Osteoblast (primary cell): Measurements from ENCODE around the gene GDF15. TPM values are rescaled to one million over a fixed set of nuclear protein-coding genes. Genes with fewer than 3 reads are reported as not detected.

ENCODE experiments used
- DNase-seq: peaks from one replicate; pipeline ENCODE4 v3.0.0; 2011; ENCODE audit warnings: low spot score, mixed read lengths; ENCODE audit not compliant: insufficient read length; ENCODE audit errors: missing footprints
- H2AFZ ChIP-seq: 2 replicates; pipeline ENCODE4 v1.6.0; 2011; ENCODE audit warnings: mild to moderate bottlenecking, low read length
- H3K27ac ChIP-seq: 2 replicates; pipeline ENCODE4 v1.5.1; 2011; ENCODE audit warnings: mild to moderate bottlenecking, low read depth, low read length, moderate library complexity
- H3K27me3 ChIP-seq: 2 replicates; pipeline ENCODE4 v1.6.0; 2012; ENCODE audit warnings: mild to moderate bottlenecking, control low read depth, inconsistent platforms, low read length, moderate library complexity; ENCODE audit not compliant: insufficient read depth
- H3K36me3 ChIP-seq: 2 replicates; pipeline ENCODE4 v1.5.1; 2011; ENCODE audit warnings: mild to moderate bottlenecking, low read length, control low read depth, moderate library complexity; ENCODE audit not compliant: insufficient read depth
- H3K4me1 ChIP-seq: 2 replicates; pipeline ENCODE4 v1.5.1; 2011; ENCODE audit warnings: mild to moderate bottlenecking, low read length, control low read depth, moderate library complexity; ENCODE audit not compliant: insufficient read depth
- H3K4me2 ChIP-seq: 2 replicates; pipeline ENCODE4 v1.6.0; 2011; ENCODE audit warnings: mild to moderate bottlenecking, low read length; ENCODE audit not compliant: insufficient read depth
- H3K4me3 ChIP-seq: fragments of 200-600 bp; sonication (generic); 3 replicates; pipeline ENCODE4 v1.5.1; 2012; ENCODE audit warnings: mild to moderate bottlenecking, low read length, inconsistent platforms; ENCODE audit not compliant: insufficient read depth
- H3K79me2 ChIP-seq: 2 replicates; pipeline ENCODE4 v1.6.0; 2012; ENCODE audit warnings: mild to moderate bottlenecking, low read length, control low read depth, inconsistent platforms; ENCODE audit not compliant: insufficient read depth
- H3K9me3 ChIP-seq: 2 replicates; pipeline ENCODE4 v1.5.1; 2011; ENCODE audit warnings: low read depth, low read length, control low read depth
- H4K20me1 ChIP-seq: 2 replicates; pipeline ENCODE4 v1.6.0; 2012; ENCODE audit warnings: mild to moderate bottlenecking, low read length, control low read depth; ENCODE audit not compliant: insufficient read depth
- CTCF ChIP-seq: IDR thresholded peaks from 2 replicates; pipeline ENCODE4 v1.5.1; 2011; ENCODE audit warnings: mild to moderate bottlenecking, low read depth, low read length, moderate library complexity; ENCODE audit errors: extremely low read depth
- total RNA-seq: library from RNA; depleted of rRNA; stranded (reverse); fragments of >200 nt; gene quantifications from 2 replicates; pipeline ENCODE4 v1.2.3, GENCODE V29; 2012

The GDF15 gene
- total RNA-seq, 1 donor: 74.2 TPM

- Histone ChIP-seq H3K79me2 (peaks cover 73% of the 10 kb centered on the region), H3K36me3 (no peaks in the 10 kb centered on the region), H3K4me1 (peaks cover 44% of the 10 kb centered on the region), H4K20me1 (peaks cover 46% of the 10 kb centered on the region), H3K27ac (peak overlapping the region; percentile 17), H3K4me3 (peak overlapping the region; percentile 81), H3K4me2 (peak overlapping the region; percentile 90), H3K27me3 (no peaks in the 10 kb centered on the region), H3K9me3 (no peaks in the 10 kb centered on the region), H2AFZ (no peak overlapping the region)
- no peak for TF ChIP-seq CTCF
- DNase-seq: peak; percentile 21
Observed at GRCh38 chr19:18421371-18421959, 35.5 kb downstream of the GDF15 start.

GRCh38 chr19:18422530-18423191, 36.7 kb downstream of the GDF15 start:
- peaks cover 85% of the 10 kb centered on the region for H3K79me2 ChIP-seq
- no peak overlapping the region for H3K4me2 ChIP-seq
- peak; percentile 67 for DNase-seq
- no peaks in the 10 kb centered on the region for H3K9me3 ChIP-seq
- H3K27ac ChIP-seq: no peak overlapping the region
- no peak overlapping the region for H2AFZ ChIP-seq
- no peak for TF ChIP-seq CTCF
- H3K4me1 ChIP-seq: peaks cover 38% of the 10 kb centered on the region
- H4K20me1 ChIP-seq: peaks cover 58% of the 10 kb centered on the region
- no peaks in the 10 kb centered on the region for H3K36me3 ChIP-seq
- no peak overlapping the region for H3K4me3 ChIP-seq
- H3K27me3 ChIP-seq: no peaks in the 10 kb centered on the region

- H3K4me2 ChIP-seq: no peak overlapping the region
- H3K9me3 ChIP-seq: no peaks in the 10 kb centered on the region
- no peak for TF ChIP-seq CTCF
- no peak overlapping the region for H3K4me3 ChIP-seq
- peaks cover 91% of the 10 kb centered on the region for H3K79me2 ChIP-seq
- H3K27ac ChIP-seq: no peak overlapping the region
- H4K20me1 ChIP-seq: peaks cover 58% of the 10 kb centered on the region
- H3K36me3 ChIP-seq: no peaks in the 10 kb centered on the region
- H3K27me3 ChIP-seq: no peaks in the 10 kb centered on the region
- H3K4me1 ChIP-seq: peaks cover 33% of the 10 kb centered on the region
- DNase-seq: peak; percentile 60
- no peak overlapping the region for H2AFZ ChIP-seq
Observed at GRCh38 chr19:18423258-18424020, 37.5 kb downstream of the GDF15 start.
